ENCODE measurements around the gene LCA5L. TPM values are rescaled to one million over a fixed set of nuclear protein-coding genes. Genes with fewer than 3 reads are reported as not detected.
"Not testable (repeated sequence)": the region's sequence is repeated elsewhere in the genome, so short reads cannot be mapped to it uniquely, and the experiment has no call there.

Gene LCA5L
- total RNA-seq, 2 experiments from 2014 or later, result not detected

DNA sequence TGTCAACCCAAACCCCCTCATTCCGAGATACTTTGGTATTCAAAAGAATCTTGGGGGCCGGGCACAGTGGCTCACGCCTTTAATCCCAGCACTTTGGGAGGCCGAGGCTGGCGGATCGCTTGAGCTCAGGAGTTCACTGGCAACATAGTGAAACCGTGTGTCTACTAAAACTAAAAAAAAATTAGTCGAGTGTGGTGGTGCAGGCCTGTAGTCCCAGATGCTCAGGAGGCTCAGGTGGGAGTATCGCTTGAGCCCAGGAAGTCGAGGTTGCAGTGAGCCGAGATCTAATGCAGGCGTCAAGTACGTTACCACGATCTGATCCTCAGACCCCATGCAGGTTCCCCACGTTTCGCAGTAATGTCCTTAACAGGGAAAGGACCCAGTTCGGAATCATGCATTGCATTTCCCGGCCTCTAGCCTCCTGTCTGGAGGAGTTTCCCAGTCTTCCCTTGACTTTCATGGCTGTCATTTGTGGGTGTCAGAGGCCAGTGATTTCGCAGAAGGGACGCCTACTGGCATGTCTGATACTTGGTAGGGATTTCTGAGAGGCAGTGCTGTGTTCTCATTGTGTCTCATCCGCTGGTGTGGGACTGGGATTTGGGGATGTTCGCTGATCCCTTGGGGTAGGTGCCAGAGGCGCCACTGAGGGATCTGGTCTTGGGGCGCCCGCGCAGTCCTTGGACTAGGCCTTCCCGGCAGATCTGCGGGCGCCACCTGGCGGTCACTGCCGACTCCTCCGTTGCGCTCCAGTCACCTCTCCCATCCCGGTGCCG is 57.4 kb downstream of the LCA5L start:
- peaks cover 34% of the 10 kb centered on the region for H3K4me1 Mint-ChIP-seq

DNA sequence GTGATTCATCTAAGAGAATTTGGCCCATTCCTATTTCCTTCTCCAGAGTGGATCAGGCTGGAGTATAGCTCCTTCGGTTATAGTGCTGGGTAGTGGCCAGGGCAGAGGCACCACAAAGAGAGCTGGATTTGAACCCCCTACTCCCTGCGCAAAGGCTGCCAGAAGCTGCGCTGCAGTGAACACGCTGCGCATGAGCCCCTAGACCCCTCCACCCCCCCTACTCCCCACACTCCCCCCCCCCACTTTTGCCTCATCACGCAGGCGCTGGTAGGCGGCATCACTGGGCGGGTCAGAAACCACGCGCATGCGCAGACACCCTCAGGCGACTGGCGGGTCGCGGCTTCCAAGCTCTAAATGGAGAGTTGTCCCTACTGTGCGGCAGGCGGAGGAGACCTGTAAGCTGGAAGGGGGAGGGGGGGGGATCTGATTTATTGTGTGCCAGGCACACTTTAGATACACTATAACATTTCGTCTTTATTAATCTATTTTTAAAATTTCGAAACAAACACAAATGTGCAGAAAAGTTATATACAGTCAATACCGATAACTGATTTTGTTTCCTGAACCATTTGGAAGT is 58.0 kb downstream of the LCA5L start:
- Mint-ChIP-seq H3K4me3 (peak overlapping the region; percentile 77), H3K4me1 (peaks cover 35% of the 10 kb centered on the region), H3K9me3 (ENCODE audit: low read depth) (no peaks in the 10 kb centered on the region), H3K36me3 (peaks cover 7% of the 10 kb centered on the region), H3K27me3 (no peaks in the 10 kb centered on the region), H3K27ac (peak overlapping the region; percentile 85)
- CTCF ChIA-PET, result interaction anchor here (0.5 to 2.3 kb wide), 19 partner anchors 9 to 655 kb away, joined by 3 to 15 read pairs (median 5); partner anchors contain the start of genes BRWD1, HMGN1 and PSMG1
- ATAC-seq, result peak; percentile 62
- peak; percentile 94 for DNase-seq

More for the DNA sequence above, 57.4 kb downstream of the LCA5L start:
- H3K9me3 Mint-ChIP-seq (ENCODE audit: low read depth), result no peaks in the 10 kb centered on the region
- CTCF ChIA-PET, result interaction anchor here (0.6 to 2.3 kb wide), 15 partner anchors 10 to 656 kb away, joined by 3 to 15 read pairs (median 5); partner anchors contain the start of genes BRWD1, HMGN1 and PSMG1
- DNase-seq, result peak; percentile 92
- peak overlapping the region; percentile 85 for H3K27ac Mint-ChIP-seq
- H3K36me3 Mint-ChIP-seq, result peaks cover 12% of the 10 kb centered on the region
- peak; percentile 89 for ATAC-seq
- no peaks in the 10 kb centered on the region for H3K27me3 Mint-ChIP-seq
- H3K4me3 Mint-ChIP-seq, result peak overlapping the region; percentile 77

- Mint-ChIP-seq H3K4me3 (peak overlapping the region; percentile 77), H3K4me1 (peaks cover 39% of the 10 kb centered on the region), H3K9me3 (ENCODE audit: low read depth) (no peaks in the 10 kb centered on the region), H3K27me3 (no peaks in the 10 kb centered on the region), H3K27ac (peak overlapping the region; percentile 85), H3K36me3 (peaks cover 8% of the 10 kb centered on the region)
- CTCF ChIA-PET, result interaction anchor here (1.0 to 2.3 kb wide), 10 partner anchors 8 to 206 kb away, joined by 3 to 15 read pairs (median 6); partner anchors contain the start of genes BRWD1, HMGN1 and PSMG1
- ATAC-seq (no peak), DNase-seq (no peak)
Observed at GRCh38 chr21:39386899-39387298, 58.7 kb downstream of the LCA5L start.

- no peaks in the 10 kb centered on the region for H3K9me3 Mint-ChIP-seq (ENCODE audit: low read depth)
- peak overlapping the region; percentile 58 for H3K4me3 Mint-ChIP-seq
- peaks cover 44% of the 10 kb centered on the region for H3K4me1 Mint-ChIP-seq
- CTCF ChIA-PET, result interaction anchor here (2.3 kb wide), 1 partner anchor 12 kb away, joined by 15 read pairs; no protein-coding TSS in a partner anchor
- peak overlapping the region; percentile 75 for H3K27ac Mint-ChIP-seq
- H3K27me3 Mint-ChIP-seq, result no peaks in the 10 kb centered on the region
- H3K36me3 Mint-ChIP-seq, result peaks cover 4% of the 10 kb centered on the region
- DNase-seq, result peak; percentile 52
- ATAC-seq, result no peak
Observed at GRCh38 chr21:39386194-39386593, 59.4 kb downstream of the LCA5L start.

DNA sequence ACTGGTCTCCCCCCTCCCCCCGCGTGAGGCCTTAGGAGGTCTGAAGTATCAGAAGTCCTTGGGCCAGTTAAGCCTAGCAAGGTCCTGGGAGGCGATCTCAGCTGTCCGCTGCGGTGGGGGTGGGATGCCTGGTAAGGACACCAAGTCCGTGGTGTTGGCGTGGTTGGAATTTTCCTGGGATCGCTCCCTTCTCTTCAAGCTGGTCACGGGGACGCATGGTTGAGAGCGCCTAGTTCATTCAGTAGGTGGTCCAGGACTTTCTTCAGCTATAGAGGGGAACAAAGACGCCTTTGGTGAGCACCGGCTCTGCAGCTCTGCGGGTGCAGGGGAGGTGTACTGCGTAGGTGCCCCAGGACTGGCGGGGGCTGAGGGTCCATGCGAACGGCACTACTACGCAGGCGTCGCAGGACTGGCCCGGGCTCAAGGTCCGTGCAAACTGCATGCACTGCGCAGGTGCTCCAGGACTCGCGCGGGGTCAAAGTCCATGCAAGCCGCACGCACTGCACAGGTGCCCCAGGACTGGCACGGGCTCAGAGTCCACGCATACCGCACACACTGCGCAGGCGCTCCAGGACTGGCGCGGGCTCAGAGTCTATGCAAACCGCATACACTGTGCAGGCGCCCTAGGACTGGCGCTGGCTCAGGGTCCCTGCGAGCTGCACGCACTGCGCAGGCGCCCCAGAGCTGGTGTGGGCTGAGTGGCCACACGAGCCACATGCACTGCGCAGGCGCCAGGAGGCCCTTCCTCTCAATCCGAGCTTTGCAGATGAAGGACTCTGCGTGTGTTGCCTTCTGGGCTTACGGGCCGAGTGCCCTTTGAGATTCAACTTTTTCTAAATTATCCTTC is 60.1 kb downstream of the LCA5L start:
- Mint-ChIP-seq H3K27ac (peak overlapping the region; percentile 78), H3K36me3 (peaks cover 4% of the 10 kb centered on the region), H3K27me3 (no peaks in the 10 kb centered on the region), H3K9me3 (ENCODE audit: low read depth) (no peaks in the 10 kb centered on the region), H3K4me1 (peaks cover 48% of the 10 kb centered on the region), H3K4me3 (peak overlapping the region; percentile 58)
- ATAC-seq (peak; percentile 59), DNase-seq (peak; percentile 82)
- CTCF ChIA-PET, result interaction anchor here (0.7 kb wide), 1 partner anchor 197 kb away, joined by 3 read pairs; no protein-coding TSS in a partner anchor

DNA sequence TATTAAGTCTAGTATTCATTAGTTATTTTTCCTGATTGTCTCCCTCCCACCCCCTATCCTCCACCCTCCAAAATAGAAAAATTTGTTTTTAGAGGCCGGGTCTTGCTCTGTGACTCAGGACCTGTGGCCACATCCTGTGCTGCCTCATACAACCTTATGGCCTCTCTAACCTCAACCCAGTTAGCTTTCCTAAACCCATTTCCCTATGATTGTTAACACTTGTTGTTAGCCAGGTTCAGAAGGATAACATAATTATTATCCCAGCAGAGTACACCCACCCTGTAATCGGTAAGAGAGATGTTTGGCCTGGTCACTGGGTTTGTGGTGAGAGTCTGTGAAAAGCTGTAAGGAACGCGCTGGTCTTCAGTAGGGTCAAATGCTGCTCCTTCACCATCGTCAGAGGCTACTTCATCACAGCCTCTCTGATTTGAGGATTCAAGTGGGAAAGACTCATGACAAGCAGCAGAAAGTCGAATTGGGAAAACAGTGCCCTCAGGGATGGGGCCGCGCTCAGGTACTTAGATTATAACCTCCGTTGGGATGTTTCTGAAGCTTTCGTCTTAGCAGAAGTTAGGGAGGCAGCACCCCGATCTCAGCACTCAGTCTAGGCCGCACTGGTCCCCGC is 60.8 kb downstream of the LCA5L start:
- no peak overlapping the region for H3K4me3 Mint-ChIP-seq
- peaks cover 50% of the 10 kb centered on the region for H3K4me1 Mint-ChIP-seq
- peak overlapping the region; percentile 78 for H3K27ac Mint-ChIP-seq
- no peaks in the 10 kb centered on the region for H3K9me3 Mint-ChIP-seq (ENCODE audit: low read depth)
- H3K36me3 Mint-ChIP-seq, result peaks cover 4% of the 10 kb centered on the region
- no peaks in the 10 kb centered on the region for H3K27me3 Mint-ChIP-seq
- DNase-seq, result no peak
- no peak for ATAC-seq
- CTCF ChIA-PET, result interaction anchor here (0.7 kb wide), 1 partner anchor 197 kb away, joined by 3 read pairs; no protein-coding TSS in a partner anchor

DNA sequence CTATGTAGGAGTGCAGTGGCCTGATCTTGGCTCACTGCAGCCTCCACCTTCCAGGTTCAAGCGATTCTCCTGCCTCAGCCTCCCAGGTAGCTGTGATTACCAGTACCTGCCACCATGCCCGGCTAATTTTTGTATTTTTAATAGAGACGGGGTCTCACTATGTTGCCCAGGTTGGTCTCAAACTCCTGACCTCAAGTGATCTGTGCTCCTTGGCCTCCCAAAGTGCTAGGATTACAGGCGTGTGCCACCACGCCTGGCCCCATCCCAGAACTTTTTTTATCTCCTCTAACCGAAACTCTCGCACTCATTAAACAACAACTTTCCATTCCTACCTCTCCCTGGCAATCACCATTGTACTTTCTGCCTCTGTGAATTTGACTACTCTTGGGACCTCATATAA is 63.5 kb downstream of the LCA5L start:
- H3K9me3 Mint-ChIP-seq (ENCODE audit: low read depth); H3K27me3 Mint-ChIP-seq; DNase-seq; ATAC-seq; H3K36me3 Mint-ChIP-seq; CTCF ChIA-PET: not testable (repeated sequence)
- Mint-ChIP-seq H3K4me3 (peak overlapping the region; percentile 12), H3K4me1 (peaks cover 49% of the 10 kb centered on the region), H3K27ac (peak overlapping the region; percentile 5)

DNA sequence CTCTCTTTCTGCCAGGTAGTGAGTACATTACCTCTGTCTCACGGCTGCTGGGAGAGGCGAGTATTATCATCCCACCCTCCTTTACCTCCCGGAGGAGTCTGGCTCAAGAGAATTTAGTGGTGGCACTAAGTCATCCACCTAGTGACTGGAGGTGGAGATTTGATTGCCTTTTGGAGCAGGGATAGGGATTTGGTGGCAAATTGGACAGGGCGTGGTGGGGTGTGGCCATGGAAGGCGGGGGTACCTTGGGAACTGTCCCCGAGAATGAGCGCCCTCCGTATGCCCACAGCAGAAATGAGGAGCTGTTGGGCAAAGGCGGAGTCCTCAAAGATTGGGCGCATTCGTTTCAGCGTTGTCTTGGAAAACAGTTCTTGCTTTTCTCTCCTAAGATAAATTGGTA is 64.6 kb downstream of the LCA5L start:
- no peak for ATAC-seq
- no peaks in the 10 kb centered on the region for H3K27me3 Mint-ChIP-seq
- DNase-seq, result no peak
- H3K4me3 Mint-ChIP-seq, result peak overlapping the region; percentile 90
- CTCF ChIA-PET, result interaction anchor here (1.2 kb wide), 1 partner anchor 31 kb away, joined by 4 read pairs; no protein-coding TSS in a partner anchor
- H3K4me1 Mint-ChIP-seq, result peaks cover 47% of the 10 kb centered on the region
- H3K9me3 Mint-ChIP-seq (ENCODE audit: low read depth), result no peaks in the 10 kb centered on the region
- peak overlapping the region; percentile 24 for H3K27ac Mint-ChIP-seq
- H3K36me3 Mint-ChIP-seq, result peaks cover 4% of the 10 kb centered on the region

DNA sequence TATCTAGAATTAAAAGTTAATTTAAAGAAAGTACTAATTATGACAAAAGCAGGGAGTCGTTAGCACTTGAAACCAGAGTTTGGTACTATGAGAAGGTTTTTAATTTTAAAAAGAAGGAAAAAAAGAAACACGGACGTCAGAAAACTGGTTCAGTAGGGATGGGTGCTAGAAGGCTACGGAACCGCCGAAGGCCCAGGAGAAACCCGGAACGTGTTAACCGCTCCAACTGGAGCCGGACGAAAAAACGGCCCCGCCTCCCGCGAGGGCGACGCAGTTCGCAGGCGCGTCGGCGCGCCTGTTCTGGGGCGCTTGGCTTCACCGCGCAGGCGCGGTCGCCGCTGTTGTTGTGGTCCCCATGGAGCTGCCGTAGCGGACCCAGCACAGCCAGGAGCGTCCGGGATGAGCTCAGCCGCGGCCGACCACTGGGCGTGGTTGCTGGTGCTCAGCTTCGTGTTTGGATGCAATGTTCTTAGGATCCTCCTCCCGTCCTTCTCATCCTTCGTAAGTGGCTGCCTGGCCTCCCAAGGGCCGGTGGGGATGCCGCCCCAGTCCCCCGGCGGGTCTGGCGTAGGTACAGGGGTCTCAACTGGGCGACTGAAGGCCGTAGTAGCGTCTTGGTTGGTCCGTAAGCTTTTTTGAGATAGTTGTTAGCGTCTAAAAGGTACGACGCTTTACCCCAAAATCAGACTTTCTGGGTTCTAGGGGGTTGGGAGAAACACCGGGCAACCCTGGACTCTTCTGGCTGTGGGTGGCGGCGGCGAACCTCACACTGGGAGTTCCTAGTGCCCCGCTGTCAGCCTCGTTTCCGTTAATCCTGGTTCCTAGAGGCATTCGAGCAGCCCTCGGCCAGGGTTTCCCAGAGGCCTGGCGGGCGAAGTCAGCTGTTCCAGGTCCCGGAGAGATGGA is 65.3 kb downstream of the LCA5L start:
- peak; percentile 98 for ATAC-seq
- Mint-ChIP-seq H3K4me1 (peaks cover 47% of the 10 kb centered on the region), H3K4me3 (peak overlapping the region; percentile 90), H3K9me3 (ENCODE audit: low read depth) (no peaks in the 10 kb centered on the region), H3K27ac (peak overlapping the region; percentile 88), H3K27me3 (peaks cover under 1% of the 10 kb centered on the region), H3K36me3 (peaks cover 4% of the 10 kb centered on the region)
- DNase-seq, result peak; percentile 96
- CTCF ChIA-PET, result interaction anchor here (0.7 to 1.2 kb wide), 5 partner anchors 11 to 203 kb away, joined by 3 to 4 read pairs (median 3); partner anchors contain the start of gene PSMG1

DNA sequence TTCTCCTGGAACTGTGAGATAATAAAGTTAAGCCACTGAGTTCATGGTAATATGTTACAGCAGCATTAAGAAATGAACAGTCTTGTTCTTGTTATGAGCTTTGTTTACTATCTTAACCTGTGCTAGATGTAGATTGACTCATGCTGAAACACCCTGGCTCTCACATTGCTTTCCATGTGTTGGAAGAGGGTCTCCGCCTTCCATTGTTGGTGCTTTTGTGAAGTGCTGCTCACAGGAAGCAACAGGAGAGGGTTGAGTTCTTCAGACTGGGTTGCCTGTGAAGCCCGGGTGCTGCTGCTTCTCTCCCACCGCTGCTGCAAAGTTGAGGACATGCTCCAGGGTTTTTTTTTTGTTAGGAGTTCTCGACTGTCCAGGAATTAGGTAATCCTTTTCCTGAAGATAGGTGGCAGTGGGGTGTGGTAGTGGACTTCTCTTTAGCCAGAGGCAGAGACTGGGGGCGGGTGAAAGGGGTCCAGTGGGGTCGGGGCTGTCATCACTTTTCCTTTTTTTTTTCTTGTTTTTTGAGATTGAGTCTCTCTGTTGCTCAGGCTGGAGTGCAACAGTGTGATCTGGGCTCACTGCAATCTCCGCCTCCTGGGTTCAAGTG is 68.0 kb downstream of the LCA5L start:
- Mint-ChIP-seq H3K27ac (no peak overlapping the region), H3K4me1 (peaks cover 34% of the 10 kb centered on the region), H3K9me3 (ENCODE audit: low read depth) (no peaks in the 10 kb centered on the region), H3K27me3 (peaks cover 10% of the 10 kb centered on the region), H3K4me3 (no peak overlapping the region), H3K36me3 (peaks cover 3% of the 10 kb centered on the region)
- no peak for DNase-seq
- no peak for ATAC-seq
- CTCF ChIA-PET, result interaction anchor here (1.3 kb wide), 1 partner anchor 10 kb away, joined by 6 read pairs; no protein-coding TSS in a partner anchor

DNA sequence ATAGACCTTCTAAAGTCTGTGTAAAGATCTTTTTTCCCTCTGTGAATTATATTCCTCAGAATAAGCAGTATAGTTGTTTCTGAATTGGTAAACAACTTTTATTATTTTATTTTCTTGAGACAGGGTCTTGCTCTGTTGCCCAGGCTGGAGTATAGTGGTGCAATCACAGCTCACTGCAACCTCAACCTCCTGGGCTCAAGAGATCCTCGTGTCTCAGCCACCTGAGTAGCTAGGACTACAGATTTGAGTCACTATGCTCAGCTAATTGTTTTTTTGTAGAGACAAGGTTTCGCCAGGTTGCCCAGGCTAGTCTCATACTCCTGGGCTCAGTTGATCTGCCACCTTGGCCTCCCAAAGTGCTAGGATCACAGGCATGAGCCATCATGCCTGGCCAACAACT is 70.1 kb downstream of the LCA5L start:
- ATAC-seq (no peak), DNase-seq (no peak)
- no peaks in the 10 kb centered on the region for H3K36me3 Mint-ChIP-seq
- no peak overlapping the region for H3K4me3 Mint-ChIP-seq
- H3K27me3 Mint-ChIP-seq, result peaks cover 15% of the 10 kb centered on the region
- H3K9me3 Mint-ChIP-seq (ENCODE audit: low read depth), result no peaks in the 10 kb centered on the region
- H3K27ac Mint-ChIP-seq, result no peak overlapping the region
- peaks cover 21% of the 10 kb centered on the region for H3K4me1 Mint-ChIP-seq
- CTCF ChIA-PET, result interaction anchor here (1.5 kb wide), 1 partner anchor 133 kb away, joined by 3 read pairs; no protein-coding TSS in a partner anchor

Data from activated CD8-positive, alpha-beta memory T cell treated with anti-CD3 and anti-CD28 coated beads, Interleukin-2, amount 10 ng/mL, durations not matched to agents 7 days and 5 days (primary cell).